Ovary (tissue), 3 donors: ENCODE results near the gene SETDB1.

Experiments used
- EP300 ChIP-seq: sonication (generic); formaldehyde crosslinking; IDR thresholded peaks from one replicate; pipeline ENCODE4 v1.6.1; 2017; ENCODE audit warnings: antibody characterized with exemption
- TF ChIP-seq, protein P1 (sequence below), 3 donors: fragments of 450-650 bp in 2 of 3; fragments of 200-600 bp in 1 of 3; IDR thresholded peaks; one replicate each; pipeline versions ENCODE4 v1.5.1 to v1.8.0; 2016 to 2022; ENCODE audit warnings: antibody characterized with exemption in 3 of 3, mild to moderate bottlenecking in 1 of 3
- donor health status: DM: no; HTN: no; CAD: no.

DNA sequence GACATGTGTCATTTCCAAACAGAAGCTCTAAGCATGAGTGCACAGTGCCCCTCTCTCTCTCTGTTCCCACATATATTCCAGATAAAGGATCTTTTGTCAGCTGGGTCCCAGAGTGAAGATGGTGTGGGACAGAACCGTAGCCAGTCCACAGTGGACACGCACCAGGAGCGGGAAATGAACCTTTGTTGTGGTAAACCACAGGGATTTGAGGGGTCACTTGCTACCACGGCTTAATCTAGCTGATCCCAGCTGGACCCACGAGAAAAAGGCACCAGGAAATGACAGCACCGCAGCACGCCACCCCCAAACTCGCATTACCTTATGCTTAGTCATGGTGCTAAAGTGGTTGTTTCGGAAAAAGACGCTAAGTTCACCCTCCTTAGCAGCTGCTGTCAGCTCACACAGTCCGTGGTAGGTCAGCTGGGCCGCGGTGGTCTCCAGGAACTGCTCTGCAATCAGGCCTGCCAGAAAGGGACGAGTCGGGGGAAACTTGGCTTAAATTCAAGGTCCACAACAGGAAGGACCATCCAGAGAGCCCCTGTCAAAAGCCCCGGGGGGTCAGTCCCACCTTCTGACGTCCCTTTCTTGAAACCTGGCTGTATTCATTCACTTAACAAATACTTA lies 73.0 kb downstream of the SETDB1 start:
- no peak for TF ChIP-seq EP300
- TF ChIP-seq, protein P1, sequence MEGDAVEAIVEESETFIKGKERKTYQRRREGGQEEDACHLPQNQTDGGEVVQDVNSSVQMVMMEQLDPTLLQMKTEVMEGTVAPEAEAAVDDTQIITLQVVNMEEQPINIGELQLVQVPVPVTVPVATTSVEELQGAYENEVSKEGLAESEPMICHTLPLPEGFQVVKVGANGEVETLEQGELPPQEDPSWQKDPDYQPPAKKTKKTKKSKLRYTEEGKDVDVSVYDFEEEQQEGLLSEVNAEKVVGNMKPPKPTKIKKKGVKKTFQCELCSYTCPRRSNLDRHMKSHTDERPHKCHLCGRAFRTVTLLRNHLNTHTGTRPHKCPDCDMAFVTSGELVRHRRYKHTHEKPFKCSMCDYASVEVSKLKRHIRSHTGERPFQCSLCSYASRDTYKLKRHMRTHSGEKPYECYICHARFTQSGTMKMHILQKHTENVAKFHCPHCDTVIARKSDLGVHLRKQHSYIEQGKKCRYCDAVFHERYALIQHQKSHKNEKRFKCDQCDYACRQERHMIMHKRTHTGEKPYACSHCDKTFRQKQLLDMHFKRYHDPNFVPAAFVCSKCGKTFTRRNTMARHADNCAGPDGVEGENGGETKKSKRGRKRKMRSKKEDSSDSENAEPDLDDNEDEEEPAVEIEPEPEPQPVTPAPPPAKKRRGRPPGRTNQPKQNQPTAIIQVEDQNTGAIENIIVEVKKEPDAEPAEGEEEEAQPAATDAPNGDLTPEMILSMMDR (IDR thresholded peaks at IDR 0.05) = no peak
